SH-SY5Y (cell line): ENCODE measurements around the gene ADAMTS6.

Experiments used
- GATA2 ChIP-seq: IDR thresholded peaks from 2 replicates; pipeline ENCODE4 v1.6.1; 2011; ENCODE audit warnings: mild to moderate bottlenecking, low read depth, low read length
- GATA3 ChIP-seq: IDR thresholded peaks from 2 replicates; pipeline ENCODE4 v1.6.1; 2011; ENCODE audit warnings: low read depth, mild to moderate bottlenecking, low read length, moderate library complexity

Gene ADAMTS6

DNA sequence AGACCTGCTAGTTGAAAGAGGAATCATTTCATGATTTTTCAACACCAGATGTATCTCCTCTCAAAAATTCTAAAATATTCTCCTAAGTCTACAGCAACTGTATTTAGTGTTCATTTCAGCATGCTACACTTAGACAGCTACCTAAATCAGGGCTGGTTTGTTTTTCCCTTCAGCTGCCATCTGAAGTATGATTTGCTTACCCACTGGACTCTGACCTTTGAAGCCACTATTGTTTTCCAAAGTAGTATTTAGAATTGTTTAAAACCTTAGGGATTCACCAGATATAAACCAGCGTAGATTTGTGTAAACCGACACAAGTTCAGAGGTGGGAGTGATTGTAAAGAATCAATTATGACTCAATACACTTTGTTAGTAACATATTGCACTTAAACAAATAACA is 193.1 kb downstream of the ADAMTS6 start:
- TF ChIP-seq GATA3 (no peak), GATA2 (no peak)

DNA sequence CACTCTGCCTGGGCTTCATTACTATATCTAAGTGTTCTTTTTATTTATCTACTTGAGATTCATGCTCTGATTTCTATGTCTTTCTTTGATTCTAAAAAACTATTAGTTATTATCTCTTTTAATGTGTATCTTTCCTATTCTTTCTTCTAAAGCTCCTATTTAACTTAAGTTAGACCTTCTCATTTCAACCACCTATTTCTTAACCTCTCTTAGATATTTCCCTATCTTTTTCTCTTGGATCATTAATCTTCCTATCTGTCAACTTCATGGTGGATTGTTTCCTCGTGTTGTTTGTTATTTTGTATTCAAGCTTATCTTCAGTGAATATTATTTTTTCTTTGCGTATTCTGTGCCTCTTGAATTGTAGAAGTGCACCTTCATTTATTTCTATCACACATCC is 202.1 kb downstream of the ADAMTS6 start:
- TF ChIP-seq GATA3, result no peak
- no peak for TF ChIP-seq GATA2

DNA sequence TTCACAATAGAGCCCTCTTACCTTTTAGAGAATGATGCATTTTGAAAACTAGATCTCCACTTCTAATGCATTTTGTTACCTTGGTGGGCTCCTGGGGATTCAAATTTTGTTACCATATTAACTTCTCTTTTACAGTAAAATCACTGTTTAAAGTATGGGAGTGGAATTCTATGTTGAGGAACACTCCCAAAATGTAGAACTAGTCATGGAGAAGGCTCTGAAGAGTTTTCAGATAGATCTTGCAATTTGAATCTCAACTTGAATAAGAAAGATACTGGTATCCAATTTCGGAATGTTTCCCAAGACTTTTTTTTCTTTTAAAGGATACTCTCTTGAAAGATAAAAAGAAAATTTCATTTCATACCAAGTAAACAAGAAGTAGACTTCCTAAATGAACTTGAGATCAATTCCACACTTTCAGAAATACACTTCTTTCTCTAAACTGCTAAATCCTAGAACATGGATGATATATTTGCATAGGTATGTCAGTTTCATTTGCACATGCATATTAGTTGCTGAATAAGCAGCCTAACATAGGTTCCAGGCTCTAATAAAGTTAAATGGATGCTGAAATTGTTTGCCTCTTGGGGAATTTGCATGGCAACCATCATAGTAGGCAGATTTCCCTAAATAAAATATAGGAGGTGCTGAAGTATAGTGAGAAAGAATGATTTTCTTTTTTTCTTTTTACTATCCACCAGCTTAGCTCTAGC is 205.4 kb downstream of the ADAMTS6 start:
- TF ChIP-seq GATA3 (no peak), GATA2 (no peak)

DNA sequence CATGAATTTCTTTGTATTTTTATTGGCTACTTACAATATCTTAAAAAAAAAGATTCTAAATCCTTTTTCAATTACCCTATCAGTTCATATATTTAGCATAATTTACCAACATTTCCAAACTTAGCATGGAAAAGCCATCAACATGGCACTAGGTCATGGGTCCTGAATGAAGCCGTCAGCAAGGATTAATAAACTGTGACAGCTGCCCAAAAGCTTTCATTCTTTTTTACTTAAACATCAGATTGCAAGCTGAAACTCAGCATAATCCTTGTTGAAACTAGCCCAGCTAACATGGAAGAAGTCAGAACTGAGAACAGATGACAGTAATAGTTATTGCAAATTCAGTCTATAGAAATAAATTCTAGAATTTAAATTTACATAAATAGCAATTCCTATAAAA is 209.8 kb downstream of the ADAMTS6 start:
- TF ChIP-seq GATA3 (no peak), GATA2 (no peak)

DNA sequence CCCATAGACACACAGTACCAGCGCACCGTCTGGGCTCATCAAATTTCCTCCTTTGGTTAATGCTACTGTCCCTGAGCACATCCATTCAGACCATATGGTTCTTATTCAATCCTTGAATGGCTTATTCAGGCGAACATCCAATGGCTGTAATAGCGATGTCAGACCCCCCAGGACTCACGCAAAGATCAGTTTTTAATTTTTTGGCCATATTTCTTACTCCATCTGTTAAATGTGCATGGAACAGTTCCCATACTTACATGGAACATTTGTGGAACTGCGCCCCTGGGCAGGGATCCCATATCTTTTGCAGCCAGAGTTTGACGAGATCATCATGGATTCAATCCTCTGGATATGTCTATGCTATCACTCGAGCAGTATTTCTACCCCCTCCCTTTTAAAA is 213.2 kb downstream of the ADAMTS6 start:
- TF ChIP-seq GATA2, result no peak
- TF ChIP-seq GATA3, result no peak

DNA sequence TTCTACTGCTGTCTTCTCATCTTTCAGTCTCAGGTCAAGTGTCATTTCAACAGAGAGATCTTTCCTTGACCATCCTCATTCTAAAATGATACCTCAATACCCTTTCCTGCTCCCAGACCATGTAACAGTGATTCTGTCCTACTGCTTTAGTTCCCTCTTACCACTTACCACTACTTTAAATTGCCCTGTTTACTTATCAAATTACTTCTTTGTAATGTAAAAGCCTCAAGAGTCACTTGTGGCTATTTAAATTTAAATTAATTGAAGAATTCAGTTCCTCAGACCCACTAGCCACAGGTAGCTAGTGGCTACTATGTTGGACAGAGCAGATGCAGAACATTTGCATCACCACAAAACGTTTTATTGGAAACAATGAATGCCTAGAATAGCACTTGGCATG is 217.3 kb downstream of the ADAMTS6 start:
- TF ChIP-seq GATA2 (no peak), GATA3 (no peak)

DNA sequence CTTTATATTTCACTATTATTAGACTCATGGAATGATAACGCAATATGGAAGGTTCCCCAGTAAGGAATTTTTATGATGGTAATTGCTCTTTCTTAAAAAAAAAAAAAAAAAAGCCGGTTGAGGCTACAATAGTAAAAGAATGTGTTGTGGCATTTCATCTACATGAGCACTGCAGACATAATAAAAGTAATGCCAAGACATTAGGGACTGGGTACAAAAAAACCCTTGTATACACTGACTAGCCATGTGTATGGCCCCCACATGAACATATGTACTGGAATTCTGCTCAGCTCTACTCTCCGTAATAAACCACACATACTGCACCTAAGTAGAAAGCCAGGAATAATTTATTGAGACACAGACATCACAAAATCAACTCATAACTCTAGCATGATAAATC is 218.4 kb downstream of the ADAMTS6 start:
- TF ChIP-seq GATA3 (no peak), GATA2 (no peak)

DNA sequence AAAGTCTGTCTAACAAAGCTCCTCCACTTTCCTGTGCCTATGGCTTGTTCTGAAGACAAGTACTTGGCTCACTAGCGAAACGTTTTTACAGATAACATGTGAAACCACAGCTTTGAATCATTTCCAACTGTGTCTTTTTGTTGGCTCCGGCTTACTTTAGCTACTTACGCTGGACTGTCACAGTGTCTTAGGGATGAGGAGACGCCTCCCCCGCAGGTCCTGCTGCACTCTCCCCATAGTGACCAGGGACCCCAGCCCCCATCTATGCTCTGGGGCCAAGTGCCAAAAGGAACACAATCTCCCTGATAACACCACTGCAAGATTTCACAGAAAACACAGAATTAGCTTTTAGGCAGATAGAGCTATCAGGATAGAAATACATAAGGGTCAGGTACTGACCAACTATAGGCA is 219.1 kb downstream of the ADAMTS6 start:
- no peak for TF ChIP-seq GATA3

DNA sequence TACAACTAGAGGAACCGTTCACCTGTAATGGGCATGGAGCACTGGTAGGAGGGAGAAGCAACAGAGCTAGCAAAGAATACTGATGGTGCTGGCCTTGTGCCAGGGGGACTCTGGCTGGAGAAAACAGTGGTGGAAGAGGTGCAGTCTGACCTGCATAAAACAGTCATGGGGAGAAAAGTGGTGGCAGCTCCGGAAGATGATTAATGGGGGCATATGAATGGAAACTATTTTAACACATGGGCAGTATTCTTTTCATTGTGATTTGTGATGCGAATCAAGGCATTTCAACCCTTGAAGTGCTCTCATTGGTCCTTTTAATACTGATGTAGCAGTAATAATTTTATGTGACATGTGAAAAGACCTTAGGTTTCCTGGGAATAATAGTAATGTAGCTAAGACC is 219.6 kb downstream of the ADAMTS6 start:
- TF ChIP-seq GATA3, result no peak
- TF ChIP-seq GATA2, result no peak

DNA sequence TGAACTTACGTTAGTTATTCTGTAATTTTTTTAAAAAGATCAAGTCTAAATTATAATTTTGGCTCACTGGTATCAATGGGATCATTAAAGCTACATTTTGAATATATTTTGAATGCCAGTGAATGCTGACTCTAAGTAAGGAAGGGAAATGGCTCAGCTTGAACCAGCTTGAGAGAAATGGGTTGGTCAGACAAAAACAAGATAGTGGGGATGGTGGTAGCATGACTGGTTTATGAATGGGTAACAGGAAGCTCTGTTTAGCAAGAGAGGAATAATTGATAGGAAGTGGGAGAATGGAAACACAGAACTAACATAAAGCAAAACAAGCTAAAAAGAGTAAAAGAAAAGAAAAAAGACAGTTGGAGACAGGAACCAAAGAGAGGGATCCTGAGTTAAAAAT is 220.2 kb downstream of the ADAMTS6 start:
- TF ChIP-seq GATA2 (no peak), GATA3 (no peak)

DNA sequence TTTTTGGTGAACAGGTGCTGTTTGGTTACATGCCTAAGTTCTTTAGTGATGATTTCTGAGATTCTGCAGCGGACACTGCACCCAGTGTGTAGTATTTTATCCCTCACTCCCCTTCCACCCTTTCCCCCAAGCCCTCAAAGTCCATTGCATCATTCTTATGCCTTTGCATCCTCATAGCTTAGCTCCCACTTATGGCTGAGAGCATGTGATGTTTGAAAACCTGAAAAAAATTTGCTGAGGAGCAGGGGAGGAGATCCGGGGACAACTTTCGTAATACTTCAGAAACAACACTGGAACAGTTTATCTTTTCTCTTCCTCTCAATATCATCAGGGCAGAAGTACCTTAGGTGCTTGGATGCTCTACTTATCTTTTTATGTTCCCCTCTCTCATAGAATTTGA is 226.4 kb downstream of the ADAMTS6 start:
- TF ChIP-seq GATA3, result no peak
- no peak for TF ChIP-seq GATA2

DNA sequence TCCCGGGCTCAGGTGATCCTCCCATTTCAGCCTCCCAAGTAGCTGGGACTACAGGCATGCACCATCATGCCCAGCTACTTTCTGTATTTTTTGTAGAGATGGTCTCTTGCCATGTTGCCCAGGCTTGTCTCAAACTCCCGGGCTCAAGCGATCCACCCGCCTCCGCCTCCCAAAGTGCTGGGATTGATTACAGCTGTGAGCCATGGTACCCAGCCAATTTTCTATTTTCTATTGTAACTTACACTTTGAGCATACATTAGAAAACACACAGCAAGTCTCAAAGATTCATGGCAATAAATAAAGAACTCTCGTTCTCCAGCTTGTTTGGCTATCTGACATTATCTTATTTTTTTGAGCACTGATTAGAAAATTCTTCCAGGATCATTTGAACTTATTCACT is 228.7 kb downstream of the ADAMTS6 start:
- TF ChIP-seq GATA2 (no peak), GATA3 (no peak)

DNA sequence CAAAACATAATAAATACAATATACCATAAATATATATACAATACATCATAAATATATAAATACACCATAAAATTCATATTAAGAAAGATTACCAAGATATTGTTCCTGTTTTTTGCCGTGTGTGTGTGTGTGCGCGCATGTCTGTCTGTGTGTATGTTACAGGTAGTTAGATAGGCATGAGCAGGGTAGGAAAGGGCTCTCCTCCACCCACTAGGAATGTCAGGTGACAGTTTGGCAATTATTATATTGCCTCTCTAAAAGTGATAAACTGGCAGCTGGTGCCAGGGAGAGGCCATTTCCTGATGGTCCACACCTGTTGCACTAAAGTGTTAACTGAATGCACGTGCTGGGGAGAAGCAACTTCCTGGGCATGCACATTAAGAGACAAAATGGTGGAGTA is 232.8 kb downstream of the ADAMTS6 start:
- TF ChIP-seq GATA2, result no peak
- TF ChIP-seq GATA3, result no peak

DNA sequence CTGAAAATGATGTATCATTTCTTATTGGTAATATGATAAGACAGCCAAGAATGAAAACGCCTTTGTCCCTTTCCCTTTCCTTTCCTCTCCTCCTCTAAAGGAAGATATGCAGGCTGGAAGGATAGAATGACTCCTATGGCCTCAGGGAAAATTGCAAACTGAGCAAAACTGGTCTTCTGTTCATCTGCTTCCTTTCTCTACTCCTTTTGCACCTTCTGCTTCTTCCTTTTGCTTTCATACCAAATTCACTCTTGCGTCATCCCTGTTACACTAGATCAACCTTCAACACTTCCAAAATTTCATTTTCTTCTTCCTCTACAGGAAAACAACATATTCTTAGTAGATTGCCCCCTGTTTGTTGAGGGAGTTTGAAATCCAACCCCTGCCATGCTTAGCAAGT is 234.1 kb downstream of the ADAMTS6 start:
- TF ChIP-seq GATA2 (no peak), GATA3 (no peak)

DNA sequence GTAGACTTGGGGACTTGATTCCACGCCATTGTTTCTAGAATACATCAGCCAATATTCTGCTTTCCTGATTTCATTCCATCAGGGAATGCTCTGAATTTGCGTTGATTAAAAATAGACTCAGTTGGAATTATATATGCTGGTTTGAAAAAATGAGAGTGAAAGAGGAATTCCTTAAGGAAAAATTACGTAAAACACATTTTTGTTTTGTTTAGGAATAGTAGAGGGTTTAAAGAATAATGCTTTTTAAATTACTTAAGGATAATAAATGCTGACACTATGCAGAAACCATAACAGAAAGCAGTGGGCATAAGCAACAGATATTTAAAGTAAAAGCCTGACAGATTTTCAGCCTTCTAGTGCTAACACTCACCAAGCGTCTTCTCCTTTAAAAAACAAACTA is 235.0 kb downstream of the ADAMTS6 start:
- TF ChIP-seq GATA3 (no peak), GATA2 (no peak)

DNA sequence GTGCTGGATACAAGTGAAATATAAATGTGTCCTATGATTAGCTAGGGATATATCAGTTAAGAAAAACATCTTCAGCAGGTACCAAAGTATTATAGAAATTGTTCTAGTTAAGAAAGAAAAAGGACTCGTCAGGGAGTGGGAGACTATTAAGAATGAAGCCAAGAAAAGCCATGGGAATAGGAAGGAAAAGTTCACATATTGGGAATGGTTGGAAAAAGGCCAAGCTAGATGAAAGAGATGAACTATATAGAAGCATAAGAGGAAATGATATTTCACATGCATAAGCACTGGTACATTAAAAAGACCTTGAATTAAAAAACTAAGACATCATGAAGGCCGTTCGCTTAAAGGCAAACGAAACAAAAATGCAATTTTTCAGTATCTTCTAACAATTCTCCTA is 237.7 kb downstream of the ADAMTS6 start:
- no peak for TF ChIP-seq GATA2
